GM12878 (cell line): Measurements from ENCODE around the gene NDE1. TPM values are rescaled to one million over a fixed set of nuclear protein-coding genes. Genes with fewer than 3 reads are reported as not detected.

Experiments used
- ATAC-seq: fragments of 200-7000 bp; cut with Tn5 transposase; 3 replicates; pipeline ENCODE4 v1.9.1; 2020; ENCODE audit warnings: mild to moderate bottlenecking, moderate library complexity
- BruUV-seq: library from RNA; stranded (reverse); fragments of 400-500 nt; replicated peaks from 2 replicates; lab custom pipeline; 2021; lab: Mats Ljungman, UMichigan
- CTCF ChIA-PET: fragments of 300-600 bp; sonication (Branson Sonifier 250); formaldehyde crosslinking; extraction: SDS; loops from one replicate; lab custom pipeline; 2021; ENCODE audit warnings: inconsistent platforms; lab: Yijun Ruan, JAX
- POLR2A ChIA-PET: fragments of 350-600 bp; formaldehyde crosslinking; extraction: SDS; loops from one replicate; lab custom pipeline; 2021; ENCODE audit warnings: inconsistent platforms; lab: Charles Lee
- RAD21 ChIA-PET: fragments of 300-600 bp; sonication (Branson Sonifier 250); formaldehyde crosslinking; loops from one replicate; lab custom pipeline; 2023; ENCODE audit warnings: antibody characterized with exemption; ENCODE audit not compliant: unreplicated experiment; lab: Charles Lee
- SMC1A ChIA-PET: fragments of 300-600 bp; sonication (Branson Sonifier 250); formaldehyde crosslinking; loops from one replicate; lab custom pipeline; 2023; ENCODE audit not compliant: unreplicated experiment, uncharacterized antibody; lab: Charles Lee
- DNase-seq: peaks from one replicate; pipeline ENCODE4 v3.0.0-alpha.2; 2011; ENCODE audit warnings: low read depth, low spot score
- FAIRE-seq: peaks from 3 replicates; lab custom pipeline; 2011; peaks lifted over from hg19 to GRCh38; lab: Jason Lieb, UNC
- H2AFZ ChIP-seq: 2 replicates; pipeline ENCODE4 v1.6.0; 2011; ENCODE audit warnings: low read depth, low read length, control low read depth; ENCODE audit not compliant: control insufficient read depth
- H3K27ac ChIP-seq: 2 replicates; pipeline ENCODE4 v1.5.1; 2011; ENCODE audit warnings: control low read depth; ENCODE audit not compliant: control insufficient read depth, insufficient read depth
- H3K27me3 ChIP-seq, 2 experiments: replicated peaks in 1 of 2; 2 replicates each; pipeline versions ENCODE4 v1.6.0 to v1.6.1; 2011; ENCODE audit warnings: low read length in 1 of 2; ENCODE audit not compliant: control insufficient read depth in 2 of 2, insufficient read depth in 2 of 2
- H3K36me3 ChIP-seq, 2 experiments: 2 replicates each; pipeline ENCODE4 v1.5.1; 2011; ENCODE audit warnings: low read length in 1 of 2; ENCODE audit not compliant: control insufficient read depth in 2 of 2, insufficient read depth in 2 of 2
- H3K4me1 ChIP-seq: 2 replicates; pipeline ENCODE4 v1.6.1; 2011; ENCODE audit warnings: mild to moderate bottlenecking, low read length, moderate library complexity, mixed read lengths; ENCODE audit not compliant: control insufficient read depth, insufficient read depth
- H3K4me2 ChIP-seq: 2 replicates; pipeline ENCODE4 v1.6.0; 2011; ENCODE audit warnings: control low read depth; ENCODE audit not compliant: control insufficient read depth, insufficient read depth
- H3K4me3 ChIP-seq: fragments of 200-600 bp; sonication (generic); 2 replicates; pipeline ENCODE4 v1.5.1; 2016
- H3K79me2 ChIP-seq: 2 replicates; pipeline ENCODE4 v1.6.0; 2011; ENCODE audit warnings: low read length; ENCODE audit not compliant: control insufficient read depth, insufficient read depth
- H3K9ac ChIP-seq: 2 replicates; pipeline ENCODE4 v1.8.0; 2011; ENCODE audit warnings: low read length, control low read depth, mixed read lengths; ENCODE audit not compliant: control insufficient read depth, insufficient read depth
- H3K9me3 ChIP-seq: replicated peaks from 3 replicates; pipeline ENCODE4 v1.5.1; 2011; ENCODE audit warnings: mild to moderate bottlenecking, low read length; ENCODE audit not compliant: control insufficient read depth, insufficient read depth
- H4K20me1 ChIP-seq: 2 replicates; pipeline ENCODE4 v1.6.0; 2011; ENCODE audit not compliant: control insufficient read depth, insufficient read depth
- CREB1 ChIP-seq: IDR thresholded peaks from 2 replicates; pipeline ENCODE4 v1.6.1; 2012; ENCODE audit warnings: low read depth, mild to moderate bottlenecking, inconsistent platforms
- EGR1 ChIP-seq, 2 experiments: IDR thresholded peaks; 1 replicate in 1 of 2; 2 replicates in 1 of 2; pipeline ENCODE4 v1.6.1; 2011 to 2012; ENCODE audit warnings: low read depth in 2 of 2, low read length in 2 of 2, borderline replicate concordance in 1 of 2, mild to moderate bottlenecking in 1 of 2, moderate library complexity in 1 of 2
- ESRRA ChIP-seq: IDR thresholded peaks from 2 replicates; pipeline ENCODE4 v1.6.1; 2012; ENCODE audit warnings: mild to moderate bottlenecking, low read length, improper control_type of control experiment
- ETV6 ChIP-seq, 2 experiments: fragments of 450-650 bp in 1 of 2; IDR thresholded peaks in 1 of 2; conservative IDR thresholded peaks in 1 of 2; 2 replicates each; pipeline ENCODE4 v1.6.1; 2014; ENCODE audit warnings: antibody characterized with exemption in 1 of 2, borderline replicate concordance in 1 of 2, low read depth in 1 of 2, mild to moderate bottlenecking in 1 of 2, moderate library complexity in 1 of 2
- FOS ChIP-seq: IDR thresholded peaks from 3 replicates; pipeline ENCODE4 v1.6.1; 2011; ENCODE audit warnings: borderline replicate concordance; ENCODE audit not compliant: insufficient read length; ENCODE audit errors: extremely low read depth
- HDAC2 ChIP-seq: fragments of 200-600 bp; sonication (generic); IDR thresholded peaks from 2 replicates; pipeline ENCODE4 v1.6.1; 2017
- IKZF2 ChIP-seq, 2 experiments: fragments of 450-650 bp; IDR thresholded peaks; 2 replicates each; pipeline ENCODE4 v1.6.1; 2017; ENCODE audit warnings: mild to moderate bottlenecking in 2 of 2, moderate library complexity in 2 of 2
- MXI1 ChIP-seq: fragments of 150-350 bp; IDR thresholded peaks from 2 replicates; pipeline ENCODE4 v1.6.1; 2011; ENCODE audit warnings: low read depth, mild to moderate bottlenecking, inconsistent platforms, low read length, improper control_type of control experiment
- NR2C1 ChIP-seq: fragments of 450-650 bp; IDR thresholded peaks from 2 replicates; pipeline ENCODE4 v1.6.1; 2017; ENCODE audit warnings: antibody characterized with exemption, mild to moderate bottlenecking, moderate library complexity
- NRF1 ChIP-seq: conservative IDR thresholded peaks from 2 replicates; pipeline ENCODE4 v1.6.1; 2011; ENCODE audit warnings: mild to moderate bottlenecking, low read depth, low read length, improper control_type of control experiment
- POLR2AphosphoS2 ChIP-seq: IDR thresholded peaks from 2 replicates; pipeline ENCODE4 v1.6.1; 2011; ENCODE audit warnings: low read depth, mild to moderate bottlenecking, low read length, improper control_type of control experiment, moderate library complexity
- YBX1 ChIP-seq: fragments of 450-650 bp; IDR thresholded peaks from 2 replicates; pipeline ENCODE4 v1.6.1; 2016; ENCODE audit warnings: antibody characterized with exemption
- YY1 ChIP-seq: IDR thresholded peaks from 2 replicates; pipeline ENCODE4 v1.6.1; 2011; ENCODE audit warnings: low read depth, mild to moderate bottlenecking, low read length
- ZNF24 ChIP-seq: fragments of 450-650 bp; IDR thresholded peaks from 2 replicates; pipeline ENCODE4 v1.6.1; 2017; ENCODE audit warnings: antibody characterized with exemption, mild to moderate bottlenecking
- WGBS: methylation state at CpG from one replicate; pipeline ENCODE4 v1.1.6; 2016; ENCODE audit warnings: low lambda C conversion rate; ENCODE audit not compliant: insufficient replicate concordance, insufficient coverage; ENCODE audit errors: missing lambda C conversion rate; 5-methylcytosine and 5-hydroxymethylcytosine counted together
- in situ Hi-C: fragments of 300-500 bp; cut with MboI; formaldehyde crosslinking; loops from 9 replicates; pipeline ENCODE4 v1.14.3; 2018; ENCODE audit warnings: mixed read lengths
- intact Hi-C: fragments of 100-400 bp; cut with micrococcal nuclease; formaldehyde crosslinking; loops from one replicate; pipeline ENCODE4 v1.14.2; 2022; ENCODE audit not compliant: unreplicated experiment
- polyA plus RNA-seq, 11 experiments: library from polyadenylated mRNA; depleted of rRNA in 4 of 11; unstranded in 6 of 11; stranded (reverse) in 5 of 11; fragments of >200 nt; fragmentation: Nextera tagmentation in 4 of 11; fragmentation: Illumina TruSeq in 1 of 11; extraction: Ambion mirVana in 4 of 11; extraction: Trizol in 1 of 11; gene quantifications; 1 replicate in 1 of 11; 2 replicates in 10 of 11; pipeline versions ENCODE4 v1.2.1 to v1.2.3, GENCODE V29; 2011 to 2016; ENCODE audit warnings: inconsistent platforms in 2 of 11, missing spikeins in 2 of 11, low read depth in 1 of 11
- total RNA-seq, 4 experiments: library from RNA; depleted of rRNA in 3 of 4; stranded (reverse); fragments of >200 nt in 3 of 4; fragmentation: Illumina TruSeq in 1 of 4; extraction: Trizol in 1 of 4; gene quantifications; 2 replicates each; pipeline versions ENCODE4 v1.2.1 to v1.2.3, GENCODE V29; 2013 to 2021
- TF ChIP-seq, protein P1 (sequence below): fragments of 450-650 bp; IDR thresholded peaks from 2 replicates; pipeline ENCODE4 v1.6.1; 2017; ENCODE audit warnings: mild to moderate bottlenecking, moderate library complexity
- TF ChIP-seq, protein P2 (sequence below): IDR thresholded peaks from 2 replicates; pipeline ENCODE4 v1.6.1; 2011; ENCODE audit warnings: borderline replicate concordance, low read depth, mild to moderate bottlenecking, moderate library complexity, mixed read lengths, low read length; ENCODE audit not compliant: insufficient read depth; ENCODE audit errors: extremely low read length
- TF ChIP-seq, protein P3 (sequence below): fragments of 450-650 bp; IDR thresholded peaks from 2 replicates; pipeline ENCODE4 v1.6.1; 2017; ENCODE audit warnings: mild to moderate bottlenecking
- TF ChIP-seq, protein P4 (sequence below): IDR thresholded peaks from 2 replicates; pipeline ENCODE4 v1.6.1; 2011; ENCODE audit warnings: low read depth, low read length, improper control_type of control experiment, borderline replicate concordance

The NDE1 gene
- total and polyA plus RNA-seq, 10 of the 15 experiments (the other 5 are each of a cell fraction or from before 2014, with no cell fraction given) = 5.7 to 148 (median 87.8) TPM

DNA sequence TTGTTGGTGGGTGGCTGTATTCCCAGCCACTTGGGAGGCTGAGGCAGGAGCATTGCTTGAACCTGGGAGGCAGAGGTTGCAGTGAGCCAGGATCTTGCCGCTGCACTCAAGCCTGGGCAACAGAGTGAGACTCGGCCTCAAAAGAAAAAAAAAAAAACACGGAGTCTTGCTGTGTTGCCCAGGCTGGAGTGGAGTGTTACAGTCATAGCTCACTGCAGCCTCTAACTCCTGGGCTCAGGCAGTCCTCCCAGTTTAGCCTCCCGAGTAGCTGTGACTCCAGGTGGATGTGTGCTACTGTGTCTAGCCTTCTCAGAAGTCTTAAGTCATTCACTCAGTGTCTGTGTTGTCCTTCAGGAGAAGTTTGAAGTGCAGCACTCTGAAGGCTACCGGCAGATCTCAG, 27.4 kb downstream of the NDE1 start:
- Histone ChIP-seq H3K27ac (no peak overlapping the region), H3K27me3 (no peaks in the 10 kb centered on the region), H3K4me3 (no peak overlapping the region), H3K79me2 (peaks cover 6% of the 10 kb centered on the region), H3K9me3 (no peaks in the 10 kb centered on the region), H4K20me1 (peaks cover 6% of the 10 kb centered on the region; the same call in 1 of the 2 replicates), H2AFZ (no peak overlapping the region), H3K9ac (no peak overlapping the region), H3K4me1 (no peaks in the 10 kb centered on the region), H3K36me3 (peaks cover 30 to 53% of the 10 kb centered on the region in 2 experiments), H3K4me2 (no peak overlapping the region)
- 93% methylated on average over 3 of the region's 5 CpGs for WGBS
- intact Hi-C loops (no loop called here), in situ Hi-C loops (no loop called here)
- BruUV-seq = no TSS peak
- FAIRE-seq (no peak), ATAC-seq (no peak), DNase-seq (no peak)
- ChIA-PET CTCF (no interaction called here), RAD21 (no interaction called here), SMC1A (interaction anchor here (1.0 kb wide), 1 partner anchor 19 kb away, joined by 4 read pairs; no protein-coding TSS in a partner anchor), POLR2A (no interaction called here)
- TF ChIP-seq, protein P1, sequence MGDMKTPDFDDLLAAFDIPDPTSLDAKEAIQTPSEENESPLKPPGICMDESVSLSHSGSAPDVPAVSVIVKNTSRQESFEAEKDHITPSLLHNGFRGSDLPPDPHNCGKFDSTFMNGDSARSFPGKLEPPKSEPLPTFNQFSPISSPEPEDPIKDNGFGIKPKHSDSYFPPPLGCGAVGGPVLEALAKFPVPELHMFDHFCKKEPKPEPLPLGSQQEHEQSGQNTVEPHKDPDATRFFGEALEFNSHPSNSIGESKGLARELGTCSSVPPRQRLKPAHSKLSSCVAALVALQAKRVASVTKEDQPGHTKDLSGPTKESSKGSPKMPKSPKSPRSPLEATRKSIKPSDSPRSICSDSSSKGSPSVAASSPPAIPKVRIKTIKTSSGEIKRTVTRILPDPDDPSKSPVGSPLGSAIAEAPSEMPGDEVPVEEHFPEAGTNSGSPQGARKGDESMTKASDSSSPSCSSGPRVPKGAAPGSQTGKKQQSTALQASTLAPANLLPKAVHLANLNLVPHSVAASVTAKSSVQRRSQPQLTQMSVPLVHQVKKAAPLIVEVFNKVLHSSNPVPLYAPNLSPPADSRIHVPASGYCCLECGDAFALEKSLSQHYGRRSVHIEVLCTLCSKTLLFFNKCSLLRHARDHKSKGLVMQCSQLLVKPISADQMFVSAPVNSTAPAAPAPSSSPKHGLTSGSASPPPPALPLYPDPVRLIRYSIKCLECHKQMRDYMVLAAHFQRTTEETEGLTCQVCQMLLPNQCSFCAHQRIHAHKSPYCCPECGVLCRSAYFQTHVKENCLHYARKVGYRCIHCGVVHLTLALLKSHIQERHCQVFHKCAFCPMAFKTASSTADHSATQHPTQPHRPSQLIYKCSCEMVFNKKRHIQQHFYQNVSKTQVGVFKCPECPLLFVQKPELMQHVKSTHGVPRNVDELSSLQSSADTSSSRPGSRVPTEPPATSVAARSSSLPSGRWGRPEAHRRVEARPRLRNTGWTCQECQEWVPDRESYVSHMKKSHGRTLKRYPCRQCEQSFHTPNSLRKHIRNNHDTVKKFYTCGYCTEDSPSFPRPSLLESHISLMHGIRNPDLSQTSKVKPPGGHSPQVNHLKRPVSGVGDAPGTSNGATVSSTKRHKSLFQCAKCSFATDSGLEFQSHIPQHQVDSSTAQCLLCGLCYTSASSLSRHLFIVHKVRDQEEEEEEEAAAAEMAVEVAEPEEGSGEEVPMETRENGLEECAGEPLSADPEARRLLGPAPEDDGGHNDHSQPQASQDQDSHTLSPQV = no peak
- no peak for TF ChIP-seq MXI1
- TF ChIP-seq ESRRA = no peak
- no peak for TF ChIP-seq NRF1
- TF ChIP-seq ZNF24 = no peak
- no peak for TF ChIP-seq ETV6 (conservative IDR thresholded peaks at IDR 0.05 in 1 of 2, IDR thresholded peaks at IDR 0.05 in 1 of 2; ENCODE audit: borderline replicate concordance in 1 of 2, low read depth in 1 of 2)
- TF ChIP-seq CREB1 = no peak
- TF ChIP-seq EGR1 (IDR thresholded peaks at IDR 0.05; ENCODE audit: borderline replicate concordance in 1 of 2, low read depth in 2 of 2, low read length in 2 of 2) = no peak
- TF ChIP-seq HDAC2 = no peak
- no peak for TF ChIP-seq YBX1
- TF ChIP-seq POLR2AphosphoS2 = no peak
- TF ChIP-seq, protein P2, sequence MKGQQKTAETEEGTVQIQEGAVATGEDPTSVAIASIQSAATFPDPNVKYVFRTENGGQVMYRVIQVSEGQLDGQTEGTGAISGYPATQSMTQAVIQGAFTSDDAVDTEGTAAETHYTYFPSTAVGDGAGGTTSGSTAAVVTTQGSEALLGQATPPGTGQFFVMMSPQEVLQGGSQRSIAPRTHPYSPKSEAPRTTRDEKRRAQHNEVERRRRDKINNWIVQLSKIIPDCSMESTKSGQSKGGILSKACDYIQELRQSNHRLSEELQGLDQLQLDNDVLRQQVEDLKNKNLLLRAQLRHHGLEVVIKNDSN = no peak
- TF ChIP-seq, protein P3, sequence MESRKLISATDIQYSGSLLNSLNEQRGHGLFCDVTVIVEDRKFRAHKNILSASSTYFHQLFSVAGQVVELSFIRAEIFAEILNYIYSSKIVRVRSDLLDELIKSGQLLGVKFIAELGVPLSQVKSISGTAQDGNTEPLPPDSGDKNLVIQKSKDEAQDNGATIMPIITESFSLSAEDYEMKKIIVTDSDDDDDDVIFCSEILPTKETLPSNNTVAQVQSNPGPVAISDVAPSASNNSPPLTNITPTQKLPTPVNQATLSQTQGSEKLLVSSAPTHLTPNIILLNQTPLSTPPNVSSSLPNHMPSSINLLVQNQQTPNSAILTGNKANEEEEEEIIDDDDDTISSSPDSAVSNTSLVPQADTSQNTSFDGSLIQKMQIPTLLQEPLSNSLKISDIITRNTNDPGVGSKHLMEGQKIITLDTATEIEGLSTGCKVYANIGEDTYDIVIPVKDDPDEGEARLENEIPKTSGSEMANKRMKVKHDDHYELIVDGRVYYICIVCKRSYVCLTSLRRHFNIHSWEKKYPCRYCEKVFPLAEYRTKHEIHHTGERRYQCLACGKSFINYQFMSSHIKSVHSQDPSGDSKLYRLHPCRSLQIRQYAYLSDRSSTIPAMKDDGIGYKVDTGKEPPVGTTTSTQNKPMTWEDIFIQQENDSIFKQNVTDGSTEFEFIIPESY = no peak
- TF ChIP-seq YY1 = no peak
- TF ChIP-seq, protein P4, sequence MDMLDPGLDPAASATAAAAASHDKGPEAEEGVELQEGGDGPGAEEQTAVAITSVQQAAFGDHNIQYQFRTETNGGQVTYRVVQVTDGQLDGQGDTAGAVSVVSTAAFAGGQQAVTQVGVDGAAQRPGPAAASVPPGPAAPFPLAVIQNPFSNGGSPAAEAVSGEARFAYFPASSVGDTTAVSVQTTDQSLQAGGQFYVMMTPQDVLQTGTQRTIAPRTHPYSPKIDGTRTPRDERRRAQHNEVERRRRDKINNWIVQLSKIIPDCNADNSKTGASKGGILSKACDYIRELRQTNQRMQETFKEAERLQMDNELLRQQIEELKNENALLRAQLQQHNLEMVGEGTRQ = no peak
- no peak for TF ChIP-seq FOS
- TF ChIP-seq IKZF2 (IDR thresholded peaks at IDR 0.05) = no peak
- TF ChIP-seq NR2C1 = no peak
